GM10248 (cell line): ENCODE data around the gene FOSL2.

Experiments used
- CTCF ChIA-PET: fragments of 300-600 bp; sonication (Branson Sonifier 250); formaldehyde crosslinking; extraction: SDS; loops from one replicate; lab custom pipeline; 2021; ENCODE audit warnings: antibody characterized with exemption; lab: Yijun Ruan, JAX
- POLR2A ChIA-PET: fragments of 350-650 bp; sonication (Branson Sonifier 250); formaldehyde crosslinking; extraction: SDS; loops from one replicate; lab custom pipeline; 2020; ENCODE audit warnings: antibody characterized with exemption; lab: Yijun Ruan, JAX
- DNase-seq: peaks from one replicate; pipeline ENCODE4 v3.0.0; 2012; ENCODE audit errors: extremely low spot score
- TF ChIP-seq, protein P1 (sequence below): IDR thresholded peaks from 2 replicates; pipeline ENCODE4 v1.5.1; 2012; ENCODE audit warnings: mild to moderate bottlenecking, low read depth; ENCODE audit errors: extremely low read depth, missing control alignments, control extremely low read depth

Gene FOSL2

DNA sequence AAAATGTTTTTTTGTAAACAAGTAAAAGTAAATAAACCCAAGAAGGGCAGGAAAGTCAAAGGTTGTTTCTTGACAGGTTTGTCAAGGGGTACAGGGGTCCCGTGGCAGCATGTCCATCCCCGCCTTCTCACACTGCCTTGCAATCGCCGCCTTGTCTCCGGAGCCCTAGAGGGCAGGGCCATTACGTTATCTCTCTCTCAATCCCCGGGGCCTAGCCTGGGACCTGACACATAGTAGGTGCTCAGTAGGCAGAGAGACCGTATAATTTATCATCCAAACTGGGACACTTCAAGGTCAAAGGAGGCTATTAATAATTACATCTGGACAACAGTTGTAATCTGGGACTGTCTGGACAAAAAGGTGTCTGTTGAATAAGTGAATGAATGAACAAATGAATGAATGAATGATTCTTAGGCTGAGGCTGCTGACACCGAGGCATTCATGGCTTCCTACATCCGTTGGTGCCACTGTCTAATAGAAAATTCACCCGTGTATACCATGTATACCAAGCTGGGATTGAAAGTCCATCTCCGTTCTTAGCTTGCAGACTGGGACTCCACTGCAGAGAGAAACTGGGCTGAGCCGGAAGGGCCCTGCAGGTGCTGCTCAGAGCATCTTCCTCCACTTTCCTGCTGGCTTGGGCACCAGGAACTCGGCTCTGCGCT is 58.4 kb downstream of the FOSL2 start:
- no peak for DNase-seq
- TF ChIP-seq, protein P1, sequence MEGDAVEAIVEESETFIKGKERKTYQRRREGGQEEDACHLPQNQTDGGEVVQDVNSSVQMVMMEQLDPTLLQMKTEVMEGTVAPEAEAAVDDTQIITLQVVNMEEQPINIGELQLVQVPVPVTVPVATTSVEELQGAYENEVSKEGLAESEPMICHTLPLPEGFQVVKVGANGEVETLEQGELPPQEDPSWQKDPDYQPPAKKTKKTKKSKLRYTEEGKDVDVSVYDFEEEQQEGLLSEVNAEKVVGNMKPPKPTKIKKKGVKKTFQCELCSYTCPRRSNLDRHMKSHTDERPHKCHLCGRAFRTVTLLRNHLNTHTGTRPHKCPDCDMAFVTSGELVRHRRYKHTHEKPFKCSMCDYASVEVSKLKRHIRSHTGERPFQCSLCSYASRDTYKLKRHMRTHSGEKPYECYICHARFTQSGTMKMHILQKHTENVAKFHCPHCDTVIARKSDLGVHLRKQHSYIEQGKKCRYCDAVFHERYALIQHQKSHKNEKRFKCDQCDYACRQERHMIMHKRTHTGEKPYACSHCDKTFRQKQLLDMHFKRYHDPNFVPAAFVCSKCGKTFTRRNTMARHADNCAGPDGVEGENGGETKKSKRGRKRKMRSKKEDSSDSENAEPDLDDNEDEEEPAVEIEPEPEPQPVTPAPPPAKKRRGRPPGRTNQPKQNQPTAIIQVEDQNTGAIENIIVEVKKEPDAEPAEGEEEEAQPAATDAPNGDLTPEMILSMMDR: no peak
- ChIA-PET POLR2A (no interaction called here), CTCF (interaction anchor here (1.0 kb wide), 1 partner anchor 697 kb away, joined by 5 read pairs; no protein-coding TSS in a partner anchor)

DNA sequence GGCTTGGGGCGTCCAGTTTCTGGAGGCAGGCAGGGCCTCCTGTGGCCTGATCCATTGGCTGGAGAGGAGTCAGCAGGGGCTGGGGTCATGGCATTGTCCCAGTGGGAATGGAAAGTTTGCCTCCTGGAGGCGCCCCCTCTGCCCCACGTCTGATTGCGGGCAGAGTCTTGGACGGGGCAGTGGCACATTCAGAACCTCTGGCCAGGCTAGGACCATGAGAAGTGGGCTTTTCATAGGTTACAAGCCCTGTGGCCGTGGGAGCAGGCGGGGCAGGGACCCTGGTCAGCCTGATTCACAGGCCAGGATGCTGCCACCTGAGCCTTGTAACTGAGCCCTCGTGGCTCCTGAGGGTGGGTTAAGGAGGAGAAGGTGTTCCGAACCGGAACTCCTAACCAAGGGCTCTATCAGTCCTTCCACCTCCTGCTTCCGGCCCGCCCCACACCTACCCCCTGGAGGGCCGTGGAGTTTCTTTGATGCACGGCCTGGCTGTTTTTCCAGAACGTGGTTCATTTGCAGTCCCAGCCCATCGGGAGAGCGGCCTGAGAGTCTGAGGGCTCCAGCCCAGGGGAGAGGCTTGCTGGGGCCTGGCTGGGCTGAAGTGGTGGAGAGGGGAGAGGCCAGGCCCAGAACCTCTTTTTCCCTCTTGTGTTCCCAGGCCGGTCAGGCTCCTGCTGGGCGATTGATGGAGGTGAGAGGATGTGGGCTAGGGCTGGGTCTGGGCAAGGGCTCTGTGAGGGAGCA is 59.3 kb downstream of the FOSL2 start:
- DNase-seq: no peak
- TF ChIP-seq, protein P1: no peak
- POLR2A ChIA-PET: no interaction called here
- CTCF ChIA-PET: interaction anchor here (0.6 to 2.4 kb wide), 19 partner anchors 8 to 748 kb away, joined by 3 to 21 read pairs (median 4); no protein-coding TSS in a partner anchor

DNA sequence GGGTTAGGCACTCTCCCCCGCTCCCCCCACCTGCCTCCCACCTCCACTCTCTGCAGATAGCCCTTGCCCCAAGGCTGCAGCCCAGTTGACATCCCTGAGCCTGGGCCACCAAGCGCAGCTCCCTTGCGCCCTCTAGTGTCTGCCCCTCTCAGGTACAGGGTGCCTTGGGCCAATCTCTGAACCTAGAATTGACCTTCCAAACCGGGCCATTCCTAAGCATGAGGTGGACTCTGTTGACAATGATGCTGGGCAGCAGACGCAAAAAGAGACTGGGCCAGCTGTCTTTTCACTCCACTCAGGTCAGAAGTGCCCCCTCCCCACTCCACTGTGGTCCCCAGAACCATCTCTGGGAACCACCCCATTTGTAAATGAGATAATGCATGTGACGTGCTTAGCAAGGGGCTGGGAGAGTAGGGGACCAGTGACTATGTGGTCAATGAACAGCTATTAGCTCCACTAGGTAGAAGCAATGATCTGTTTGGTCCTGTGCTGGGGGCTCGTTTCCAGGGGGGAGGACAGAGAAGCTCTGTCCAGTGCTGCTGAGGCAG is 60.0 kb downstream of the FOSL2 start:
- CTCF ChIA-PET: interaction anchor here (0.6 to 2.4 kb wide), 22 partner anchors 9 to 748 kb away, joined by 3 to 21 read pairs (median 4); no protein-coding TSS in a partner anchor
- POLR2A ChIA-PET: no interaction called here
- peak; percentile 79 for DNase-seq
- TF ChIP-seq, protein P1: peak; percentile 94

GRCh38 chr2:28453396-28453795 is 60.7 kb downstream of the FOSL2 start:
- no peak for DNase-seq
- TF ChIP-seq, protein P1: no peak
- CTCF ChIA-PET: interaction anchor here (0.8 to 2.4 kb wide), 19 partner anchors 10 to 749 kb away, joined by 3 to 21 read pairs (median 4); no protein-coding TSS in a partner anchor
- POLR2A ChIA-PET: no interaction called here

DNA sequence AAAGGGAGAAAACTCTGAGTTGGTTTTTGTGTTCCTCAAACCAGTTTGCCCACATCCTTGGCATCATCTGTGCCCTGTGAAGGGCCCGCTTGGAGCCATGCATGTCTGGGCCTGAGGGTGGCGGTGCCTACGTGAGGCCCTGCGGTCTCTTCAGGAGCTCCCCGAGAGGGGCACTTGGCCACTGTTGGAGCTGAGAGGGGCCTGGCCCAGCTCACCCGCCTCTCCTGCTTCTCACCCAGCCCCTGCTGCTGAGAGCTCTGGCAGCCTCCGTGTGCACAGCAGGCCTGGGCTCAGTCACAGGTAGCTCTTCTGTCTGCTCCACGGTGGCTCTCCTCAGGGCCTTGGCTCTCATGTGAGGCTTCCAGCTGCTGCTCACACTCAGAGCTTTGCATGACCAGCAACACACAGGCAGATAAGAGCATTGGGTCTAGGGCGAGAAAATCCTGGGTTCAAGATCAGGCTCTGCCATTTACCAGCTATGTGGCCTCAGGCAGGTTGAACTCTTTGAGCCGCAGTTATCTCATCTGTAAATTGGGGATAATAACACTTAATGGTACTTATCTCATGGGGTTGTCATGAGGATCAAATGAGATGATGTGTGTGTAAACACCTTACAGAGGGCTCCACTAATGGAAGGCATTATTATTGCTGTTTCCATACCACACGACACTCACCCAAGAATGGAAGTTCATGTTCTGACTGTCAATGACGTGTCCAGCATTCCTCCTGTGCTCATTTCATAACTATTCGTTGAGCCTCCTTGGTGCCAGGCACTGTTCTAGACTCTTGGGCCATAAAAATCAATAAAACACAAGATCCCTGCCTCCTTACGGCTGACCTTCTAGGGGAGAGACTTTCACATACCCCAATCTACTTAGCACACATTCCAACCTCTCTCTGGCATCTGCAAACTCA is 61.6 kb downstream of the FOSL2 start:
- ChIA-PET POLR2A (no interaction called here), CTCF (interaction anchor here (0.8 to 3.0 kb wide), 7 partner anchors 13 to 750 kb away, joined by 3 to 17 read pairs (median 5); no protein-coding TSS in a partner anchor)
- TF ChIP-seq, protein P1: no peak
- no peak for DNase-seq
